COLO668 (cell line): ENCODE results near the gene IGHMBP2.

ENCODE experiments used
- DNase-seq: peaks from one replicate; lab custom pipeline; 2025; ENCODE audit not compliant: unreplicated experiment; lab: John Stamatoyannopoulos, UW

Gene IGHMBP2

DNA sequence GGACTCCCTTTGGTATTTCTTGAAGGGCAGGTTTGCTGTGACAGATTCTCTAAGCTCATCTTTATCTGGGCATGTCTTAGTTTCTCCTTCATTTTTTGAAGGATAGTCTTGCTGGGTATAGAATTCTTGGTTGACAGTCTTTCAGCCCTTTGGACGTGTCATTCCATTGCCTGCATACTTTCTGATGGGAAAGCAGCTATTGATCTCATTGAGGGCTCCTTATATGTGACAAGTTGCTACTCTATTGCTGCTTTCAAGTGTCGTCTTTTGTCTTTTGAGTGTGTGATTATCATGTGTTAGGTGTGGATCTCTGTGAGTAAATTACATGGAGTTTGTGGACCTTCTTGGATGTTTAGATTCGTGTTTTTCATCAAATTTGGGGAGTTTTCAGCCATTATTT lies 21.9 kb downstream of the IGHMBP2 start:
- no peak for DNase-seq

DNA sequence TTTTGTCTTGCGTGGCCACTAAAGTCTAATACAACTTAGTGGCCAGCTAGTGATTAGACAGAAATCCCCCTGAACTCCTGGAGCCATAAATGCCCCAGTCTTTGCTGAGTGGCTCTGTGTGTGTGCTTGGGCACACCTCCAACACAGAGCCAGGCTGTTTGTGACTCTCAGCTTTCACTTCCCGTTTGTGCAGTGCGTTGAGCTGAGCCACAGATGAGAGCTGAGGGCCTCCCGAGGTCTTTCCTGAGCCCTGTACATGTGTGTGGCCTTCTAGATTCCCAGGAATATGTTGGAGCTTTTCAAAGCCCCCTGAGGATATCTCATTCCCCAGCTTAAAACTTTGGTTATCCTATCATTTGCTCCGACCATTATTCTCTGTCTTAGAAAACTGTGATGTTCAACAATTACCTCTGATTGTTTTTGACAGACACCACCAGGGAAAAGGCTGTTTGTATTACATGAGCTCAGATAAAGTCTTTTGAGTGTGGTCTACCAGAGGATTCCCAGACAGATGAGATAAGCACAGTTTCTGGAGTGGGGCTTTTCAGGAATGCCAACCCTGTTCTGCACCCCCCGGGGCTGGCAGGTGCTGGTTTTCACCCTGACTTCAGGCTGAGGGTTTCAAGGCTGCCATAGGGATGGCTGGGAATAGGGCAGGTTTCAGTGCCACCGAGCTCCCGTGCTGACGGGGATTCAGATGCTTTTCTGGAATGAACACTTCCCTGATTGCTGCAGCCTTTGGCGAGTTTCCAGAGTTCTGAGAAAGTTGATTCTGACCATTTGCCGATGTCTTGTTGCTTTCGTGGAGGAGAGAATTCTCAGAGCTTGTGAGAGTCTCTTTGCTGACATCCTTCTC lies 23.8 kb downstream of the IGHMBP2 start:
- no peak for DNase-seq

- no peak for DNase-seq
Measured at GRCh38 chr11:68928136-68928880, 24.6 kb downstream of the IGHMBP2 start.

GRCh38 chr11:68929135-68929534 lies 25.4 kb downstream of the IGHMBP2 start:
- no peak for DNase-seq

- DNase-seq = no peak
Measured at GRCh38 chr11:68929706-68930570, 26.2 kb downstream of the IGHMBP2 start.

DNA sequence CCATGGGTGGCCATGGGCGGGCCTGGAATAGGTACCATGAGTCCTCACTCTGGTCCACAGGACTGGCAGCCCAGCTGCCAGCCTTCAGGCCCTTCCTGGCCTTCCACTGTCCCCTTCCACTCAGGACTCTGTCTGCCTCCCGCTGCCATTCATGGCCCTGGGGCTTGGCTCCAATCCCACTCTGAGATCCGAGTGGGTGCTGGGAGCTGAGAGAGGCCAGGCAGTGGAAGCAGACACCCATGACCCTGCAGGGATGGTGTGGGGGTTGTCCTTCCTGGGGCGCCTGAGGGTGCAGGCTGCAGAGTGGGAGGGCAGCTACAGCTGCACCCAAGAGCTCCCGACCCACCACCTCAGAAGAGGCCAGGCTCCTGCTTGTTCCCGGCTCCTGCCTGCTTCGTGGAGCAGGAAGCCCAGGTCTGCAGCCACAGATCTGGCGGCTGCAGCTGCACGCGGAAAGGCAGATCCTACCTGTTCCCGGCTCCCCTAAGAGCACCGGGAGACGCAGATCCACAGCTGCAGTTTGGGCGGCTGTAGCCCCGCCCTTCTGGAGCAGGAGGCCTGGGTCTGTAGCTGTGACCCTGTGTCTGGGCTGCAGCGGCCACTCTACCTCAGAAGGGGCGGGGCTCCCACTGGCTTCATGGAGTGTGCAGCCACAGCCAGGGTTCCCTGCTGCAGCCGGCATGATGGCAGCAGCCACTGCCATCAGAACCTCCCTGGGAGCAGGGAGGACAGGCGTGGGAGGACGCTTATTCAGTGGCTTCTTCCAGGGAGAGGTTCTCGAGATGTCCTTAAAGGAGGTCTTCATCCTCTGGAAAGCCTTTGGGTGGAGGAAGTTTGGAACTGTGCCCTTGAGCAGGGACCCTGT lies 27.5 kb downstream of the IGHMBP2 start:
- DNase-seq = no peak

DNA sequence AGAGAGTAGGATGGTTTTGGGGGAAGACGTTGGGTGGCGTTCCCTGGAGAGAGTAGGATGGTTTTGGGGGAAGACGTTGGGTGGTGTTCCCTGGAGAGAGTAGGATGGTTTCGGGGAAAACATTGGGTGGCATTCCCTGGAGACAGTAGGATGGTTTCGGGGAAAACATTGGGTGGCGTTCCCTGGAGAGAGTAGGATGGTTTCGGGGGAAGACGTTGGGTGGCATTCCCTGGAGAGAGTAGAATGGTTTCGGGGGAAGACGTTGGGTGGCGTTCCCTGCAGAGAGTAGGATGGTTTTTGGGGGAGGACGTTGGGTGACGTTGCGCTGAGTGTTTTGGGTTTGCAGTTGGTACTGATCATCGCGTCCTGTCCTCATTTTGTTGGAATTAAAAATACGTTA lies 28.2 kb downstream of the IGHMBP2 start:
- no peak for DNase-seq

DNA sequence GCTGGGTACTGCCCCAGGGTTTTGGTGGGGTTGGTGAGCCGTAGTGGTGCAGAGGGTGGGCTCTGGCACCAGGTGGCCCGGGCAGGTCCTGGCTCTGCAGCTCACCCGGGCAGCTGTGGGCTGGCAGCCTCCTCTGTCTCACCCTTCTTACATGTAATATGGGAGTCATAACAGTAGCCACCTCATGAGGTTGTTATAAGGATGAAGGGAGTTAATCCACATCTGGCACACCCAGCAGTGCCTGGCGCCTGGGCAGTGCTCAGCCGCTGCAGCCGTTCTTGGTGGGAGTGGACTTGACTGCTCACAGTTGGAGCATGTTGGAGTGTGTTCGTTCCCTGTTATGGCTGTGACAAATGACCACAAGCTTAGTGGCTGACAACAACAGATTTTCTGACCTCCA lies 28.7 kb downstream of the IGHMBP2 start:
- no peak for DNase-seq

GRCh38 chr11:68932933-68933577 lies 29.4 kb downstream of the IGHMBP2 start:
- no peak for DNase-seq

- DNase-seq = no peak
Measured at GRCh38 chr11:68933605-68934320, 30.1 kb downstream of the IGHMBP2 start.

- DNase-seq = no peak
Measured at GRCh38 chr11:68934321-68934645, 30.6 kb downstream of the IGHMBP2 start.

- DNase-seq = no peak
Measured at GRCh38 chr11:68934666-68935065, 31.0 kb downstream of the IGHMBP2 start.

GRCh38 chr11:68935066-68935465 lies 31.4 kb downstream of the IGHMBP2 start:
- no peak for DNase-seq

DNA sequence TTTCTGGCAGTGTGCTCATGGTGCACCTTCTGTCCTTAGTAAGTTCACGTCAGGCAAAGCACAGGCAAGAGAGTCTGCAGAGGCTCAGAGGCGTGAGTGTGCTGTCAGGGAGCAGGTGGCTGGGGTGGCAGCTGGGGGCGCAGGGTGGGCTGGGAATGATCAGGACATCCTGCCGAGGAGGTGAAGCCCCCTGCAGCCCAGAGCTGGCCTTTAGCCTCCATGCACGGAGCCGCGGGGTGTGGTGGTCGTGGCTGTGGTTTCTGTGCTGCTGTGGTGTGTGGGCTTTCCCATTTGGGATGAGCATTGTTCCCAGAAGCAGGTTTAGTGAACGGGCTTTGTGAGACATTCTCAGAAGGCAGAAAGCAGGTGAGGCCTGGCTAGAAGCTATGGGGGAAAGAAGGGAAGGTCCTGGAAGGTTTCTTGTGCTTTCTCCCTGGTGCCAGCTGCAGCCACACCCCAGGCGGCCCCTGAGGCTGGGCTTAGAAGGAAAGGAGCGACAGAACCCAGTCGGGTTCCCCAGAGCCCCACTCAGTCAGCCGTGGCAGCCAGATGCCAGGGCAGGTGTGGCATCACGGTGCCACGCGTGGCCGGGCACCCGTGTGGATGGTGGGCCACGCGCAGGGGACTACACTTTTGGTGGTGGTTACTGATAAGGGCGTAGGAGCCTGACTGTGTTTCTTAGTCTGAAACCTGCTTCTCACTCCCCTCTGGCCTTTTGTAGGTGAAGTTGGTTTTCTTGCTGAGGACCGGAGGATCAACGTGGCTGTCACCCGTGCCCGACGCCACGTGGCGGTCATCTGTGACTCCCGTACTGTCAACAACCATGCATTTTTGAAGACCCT lies 32.0 kb downstream of the IGHMBP2 start:
- DNase-seq = no peak

DNA sequence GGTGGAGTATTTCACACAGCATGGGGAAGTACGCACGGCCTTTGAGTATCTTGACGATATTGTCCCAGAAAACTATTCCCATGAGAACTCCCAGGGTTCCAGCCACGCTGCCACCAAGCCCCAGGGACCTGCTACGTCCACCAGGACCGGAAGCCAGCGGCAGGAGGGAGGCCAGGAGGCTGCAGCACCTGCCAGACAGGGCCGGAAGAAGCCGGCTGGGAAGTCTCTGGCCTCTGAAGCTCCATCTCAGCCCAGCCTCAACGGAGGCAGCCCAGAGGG lies 32.6 kb downstream of the IGHMBP2 start:
- no peak for DNase-seq

GRCh38 chr11:68936676-68937620 lies 33.3 kb downstream of the IGHMBP2 start:
- no peak for DNase-seq

GRCh38 chr11:68938088-68938487 lies 34.4 kb downstream of the IGHMBP2 start:
- no peak for DNase-seq
